HG03108 (cell line): ENCODE data around the gene STX16.

Source experiments
- ATAC-seq: cut with Tn5 transposase; IDR thresholded peaks from one replicate; pipeline ENCODE4 v1.9.1; 2021; ENCODE audit warnings: moderate library complexity; ENCODE audit not compliant: unreplicated experiment

STX16 gene

GRCh38 chr20:58708246-58708931 lies 57.3 kb downstream of the STX16 start:
- no peak for ATAC-seq

- ATAC-seq, result no peak
These were observed 58.1 kb downstream of the STX16 start for GRCh38 chr20:58709013-58709702.

GRCh38 chr20:58709703-58710039 lies 58.6 kb downstream of the STX16 start:
- ATAC-seq, result no peak

- ATAC-seq, result no peak
These were observed 59.6 kb downstream of the STX16 start for GRCh38 chr20:58710481-58711265.

- ATAC-seq, result no peak
These were observed 60.4 kb downstream of the STX16 start for GRCh38 chr20:58711266-58712051.

- no peak for ATAC-seq
These were observed 61.2 kb downstream of the STX16 start for GRCh38 chr20:58712151-58712791.

GRCh38 chr20:58712806-58713731 lies 62.0 kb downstream of the STX16 start:
- ATAC-seq, result no peak

- ATAC-seq, result no peak
These were observed 62.8 kb downstream of the STX16 start for GRCh38 chr20:58713801-58714339.

- ATAC-seq, result no peak
These were observed 63.3 kb downstream of the STX16 start for GRCh38 chr20:58714340-58714922.

- ATAC-seq, result no peak
These were observed 63.9 kb downstream of the STX16 start for GRCh38 chr20:58714923-58715351.

- ATAC-seq, result no peak
These were observed 64.3 kb downstream of the STX16 start for GRCh38 chr20:58715391-58715800.

GRCh38 chr20:58715801-58716475 lies 64.9 kb downstream of the STX16 start:
- ATAC-seq, result no peak

GRCh38 chr20:58716476-58717277 lies 65.6 kb downstream of the STX16 start:
- no peak for ATAC-seq

- ATAC-seq, result no peak
These were observed 66.4 kb downstream of the STX16 start for GRCh38 chr20:58717278-58718091.

- no peak for ATAC-seq
These were observed 67.1 kb downstream of the STX16 start for GRCh38 chr20:58718121-58718563.

- no peak for ATAC-seq
These were observed 67.6 kb downstream of the STX16 start for GRCh38 chr20:58718729-58719128.

- no peak for ATAC-seq
These were observed 68.2 kb downstream of the STX16 start for GRCh38 chr20:58719258-58719657.
